ENCODE measurements around the gene ALG1. TPM values are rescaled to one million over a fixed set of nuclear protein-coding genes. Genes with fewer than 3 reads are reported as not detected.
"Not testable (repeated sequence)": the region's sequence is repeated elsewhere in the genome, so short reads cannot be mapped to it uniquely, and the experiment has no call there.

Gene ALG1
- total RNA-seq, 1 experiment from 2014 or later, result 42.0 TPM

DNA sequence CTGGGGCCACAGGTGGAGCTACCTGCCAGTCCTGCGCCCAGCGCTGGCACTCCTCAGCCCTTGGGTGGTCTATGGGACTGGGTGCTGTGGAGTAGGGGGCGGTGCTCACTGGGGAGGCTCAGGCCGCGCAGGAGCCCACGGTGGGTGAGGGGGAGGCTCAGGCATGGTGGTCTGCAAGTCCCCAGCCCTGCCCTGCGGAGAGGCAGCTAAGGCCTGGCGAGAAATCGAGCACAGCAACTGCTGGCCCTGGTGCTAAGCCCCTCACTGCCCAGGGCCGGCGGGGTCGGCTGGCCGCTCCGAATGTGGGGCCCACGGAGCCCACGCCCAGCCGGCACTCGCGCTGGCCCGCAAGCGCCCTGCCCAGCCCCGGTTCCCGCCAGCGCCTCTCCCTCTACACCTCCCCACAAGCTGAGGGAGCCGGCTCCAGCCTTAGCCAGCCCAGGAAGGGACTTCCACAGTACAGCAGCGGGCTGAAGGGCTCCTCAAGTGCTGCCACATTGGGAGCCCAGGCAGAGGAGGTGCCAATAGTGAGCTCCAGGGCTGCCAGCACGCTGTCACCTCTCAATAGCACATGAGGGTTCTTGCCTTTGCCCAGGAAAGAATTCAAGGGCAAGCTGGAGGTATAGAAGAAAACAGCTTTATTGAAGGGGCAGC is 37.0 kb downstream of the ALG1 start:
- TF ChIP-seq, protein P1, sequence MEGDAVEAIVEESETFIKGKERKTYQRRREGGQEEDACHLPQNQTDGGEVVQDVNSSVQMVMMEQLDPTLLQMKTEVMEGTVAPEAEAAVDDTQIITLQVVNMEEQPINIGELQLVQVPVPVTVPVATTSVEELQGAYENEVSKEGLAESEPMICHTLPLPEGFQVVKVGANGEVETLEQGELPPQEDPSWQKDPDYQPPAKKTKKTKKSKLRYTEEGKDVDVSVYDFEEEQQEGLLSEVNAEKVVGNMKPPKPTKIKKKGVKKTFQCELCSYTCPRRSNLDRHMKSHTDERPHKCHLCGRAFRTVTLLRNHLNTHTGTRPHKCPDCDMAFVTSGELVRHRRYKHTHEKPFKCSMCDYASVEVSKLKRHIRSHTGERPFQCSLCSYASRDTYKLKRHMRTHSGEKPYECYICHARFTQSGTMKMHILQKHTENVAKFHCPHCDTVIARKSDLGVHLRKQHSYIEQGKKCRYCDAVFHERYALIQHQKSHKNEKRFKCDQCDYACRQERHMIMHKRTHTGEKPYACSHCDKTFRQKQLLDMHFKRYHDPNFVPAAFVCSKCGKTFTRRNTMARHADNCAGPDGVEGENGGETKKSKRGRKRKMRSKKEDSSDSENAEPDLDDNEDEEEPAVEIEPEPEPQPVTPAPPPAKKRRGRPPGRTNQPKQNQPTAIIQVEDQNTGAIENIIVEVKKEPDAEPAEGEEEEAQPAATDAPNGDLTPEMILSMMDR (IDR thresholded peaks at IDR 0.05; ENCODE audit: insufficient read depth in 1 of 2, low read depth in 1 of 2, low read length in 1 of 2, severe bottlenecking in 1 of 2, unreplicated experiment in 1 of 2), result no peak
- no TSS peak for BruUV-seq (replicated peaks)
- POLR2A ChIA-PET, result no interaction called here
- no peak for DNase-seq
- CTCF ChIA-PET, result no interaction called here
- Histone ChIP-seq H3K4me1 (no peaks in the 10 kb centered on the region), H3K36me3 (ENCODE audit: control insufficient read depth, insufficient read depth, low read length) (no peaks in the 10 kb centered on the region), H3K27me3 (replicated peaks; ENCODE audit: control insufficient read depth, insufficient read depth, low read length) (no peaks in the 10 kb centered on the region), H3K9me3 (no peaks in the 10 kb centered on the region), H3K4me3 (ENCODE audit: low read depth, low read length) (no peak overlapping the region)
- H3K9me3 Mint-ChIP-seq (ENCODE audit: unreplicated experiment), result no peaks in the 10 kb centered on the region
- intact Hi-C loops (cut with micrococcal nuclease; ENCODE audit: unreplicated experiment), result no loop called here
- peaks cover 4% of the 10 kb centered on the region for H3K27me3 Mint-ChIP-seq (ENCODE audit: insufficient read depth, unreplicated experiment)
- H3K4me3 Mint-ChIP-seq (ENCODE audit: unreplicated experiment), result no peak overlapping the region
- no peaks in the 10 kb centered on the region for H3K4me1 Mint-ChIP-seq (ENCODE audit: low read depth, unreplicated experiment)
- no peak overlapping the region for H3K27ac Mint-ChIP-seq (ENCODE audit: unreplicated experiment)
- H3K36me3 Mint-ChIP-seq (ENCODE audit: insufficient read depth, unreplicated experiment), result no peaks in the 10 kb centered on the region

DNA sequence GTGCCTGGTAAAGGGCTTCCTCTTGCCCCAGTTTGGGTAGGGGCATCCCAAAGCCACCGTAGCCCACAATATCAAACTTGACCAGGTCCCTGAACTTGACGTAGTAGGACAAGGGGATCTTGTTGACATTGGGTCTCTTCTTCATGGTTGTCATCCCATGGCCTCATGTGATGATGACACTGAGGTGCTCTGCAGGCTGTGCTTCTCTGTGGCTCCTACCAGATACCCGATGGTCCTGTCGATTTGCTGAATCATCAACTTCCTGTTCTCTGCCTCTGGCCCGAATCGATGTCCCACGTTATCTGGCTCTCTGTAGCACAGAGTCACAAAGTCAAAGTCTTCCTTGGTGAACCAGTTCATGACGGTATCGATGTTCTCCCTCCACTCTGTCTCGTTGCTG is 39.3 kb downstream of the ALG1 start:
- H3K36me3 Mint-ChIP-seq (ENCODE audit: insufficient read depth, unreplicated experiment); CTCF ChIA-PET; H3K4me3 Mint-ChIP-seq (ENCODE audit: unreplicated experiment); POLR2A ChIA-PET; intact Hi-C loops (cut with micrococcal nuclease; ENCODE audit: unreplicated experiment); H3K27ac Mint-ChIP-seq (ENCODE audit: unreplicated experiment); H3K9me3 ChIP-seq; BruUV-seq (replicated peaks); H3K27me3 ChIP-seq (replicated peaks; ENCODE audit: control insufficient read depth, insufficient read depth, low read length); H3K4me1 ChIP-seq; H3K9me3 Mint-ChIP-seq (ENCODE audit: unreplicated experiment); H3K27me3 Mint-ChIP-seq (ENCODE audit: insufficient read depth, unreplicated experiment); H3K4me1 Mint-ChIP-seq (ENCODE audit: low read depth, unreplicated experiment); H3K36me3 ChIP-seq (ENCODE audit: control insufficient read depth, insufficient read depth, low read length); H3K4me3 ChIP-seq (ENCODE audit: low read depth, low read length); DNase-seq: not testable (repeated sequence)

DNA sequence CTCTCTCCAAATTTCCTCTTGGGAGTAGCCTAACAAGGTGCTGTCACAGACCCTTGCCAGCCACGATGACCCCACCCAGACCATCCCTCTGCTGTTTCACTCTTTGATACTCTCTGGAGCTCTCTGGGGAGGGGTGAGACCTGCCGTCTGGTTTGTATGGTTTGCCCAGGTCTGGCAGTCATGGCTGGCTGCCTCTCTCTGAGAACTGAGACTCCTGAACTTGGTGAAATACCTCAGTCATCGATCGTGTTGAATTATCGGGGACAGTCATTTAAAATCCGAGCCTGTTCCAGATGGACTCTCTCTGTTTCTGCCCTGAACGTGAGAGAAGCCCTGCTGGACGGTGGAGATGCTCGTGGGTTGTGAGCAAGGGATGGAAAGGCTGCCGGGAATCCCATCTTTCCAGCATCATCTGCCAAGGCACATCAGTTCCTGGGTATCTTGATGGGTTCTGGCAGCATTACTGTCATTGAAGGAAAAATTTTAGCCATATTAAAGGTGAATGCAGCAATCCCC is 45.2 kb downstream of the ALG1 start:
- H3K4me1 Mint-ChIP-seq (ENCODE audit: low read depth, unreplicated experiment); DNase-seq; CTCF ChIA-PET; H3K36me3 Mint-ChIP-seq (ENCODE audit: insufficient read depth, unreplicated experiment); H3K9me3 ChIP-seq; BruUV-seq (replicated peaks); H3K27ac Mint-ChIP-seq (ENCODE audit: unreplicated experiment); POLR2A ChIA-PET; H3K4me1 ChIP-seq; H3K27me3 ChIP-seq (replicated peaks; ENCODE audit: control insufficient read depth, insufficient read depth, low read length); H3K4me3 ChIP-seq (ENCODE audit: low read depth, low read length); H3K9me3 Mint-ChIP-seq (ENCODE audit: unreplicated experiment); intact Hi-C loops (cut with micrococcal nuclease; ENCODE audit: unreplicated experiment); H3K4me3 Mint-ChIP-seq (ENCODE audit: unreplicated experiment); H3K36me3 ChIP-seq (ENCODE audit: control insufficient read depth, insufficient read depth, low read length): not testable (repeated sequence)
- H3K27me3 Mint-ChIP-seq (ENCODE audit: insufficient read depth, unreplicated experiment), result peaks cover 20% of the 10 kb centered on the region

DNA sequence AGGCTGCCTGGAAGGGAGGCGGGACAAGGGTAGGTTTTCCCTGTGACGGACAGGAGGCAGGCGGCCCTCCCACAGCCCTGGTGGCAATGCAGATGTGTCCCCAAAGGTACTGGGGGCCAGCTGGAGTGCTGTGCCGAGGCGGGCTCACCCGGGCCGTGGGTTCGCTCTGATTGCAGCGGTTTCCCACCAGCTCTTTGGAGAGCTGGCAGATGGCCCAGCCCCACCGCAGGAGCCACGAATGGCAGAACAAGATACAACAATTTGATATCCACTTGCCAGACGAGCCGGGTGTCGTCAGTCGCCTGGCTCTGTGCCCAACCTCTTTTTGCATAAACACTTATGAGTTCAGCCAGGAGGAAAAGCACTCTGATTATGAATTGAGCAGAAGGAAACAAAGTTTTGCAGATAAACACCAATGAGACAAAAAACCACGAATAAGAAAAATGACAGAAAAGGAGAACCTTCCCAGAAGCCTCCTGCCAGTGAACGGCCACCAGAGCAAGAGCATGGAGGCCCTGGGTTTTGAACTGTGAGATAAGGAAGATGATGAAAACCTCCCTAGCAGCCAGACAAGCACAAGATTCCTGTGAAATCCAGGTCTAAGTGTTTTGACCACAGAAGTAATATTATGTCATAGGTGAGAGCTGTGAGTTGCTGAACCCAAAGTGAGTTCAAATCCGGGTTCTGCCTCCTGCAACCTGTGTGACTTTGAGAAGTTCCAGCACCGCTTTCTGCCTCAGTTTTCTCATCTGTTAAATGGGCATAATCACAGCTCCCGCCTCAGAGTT is 45.9 kb downstream of the ALG1 start:
- peaks cover 22% of the 10 kb centered on the region for H3K27me3 Mint-ChIP-seq (ENCODE audit: insufficient read depth, unreplicated experiment)
- H3K27ac Mint-ChIP-seq (ENCODE audit: unreplicated experiment); DNase-seq; intact Hi-C loops (cut with micrococcal nuclease; ENCODE audit: unreplicated experiment); H3K9me3 Mint-ChIP-seq (ENCODE audit: unreplicated experiment); H3K4me3 ChIP-seq (ENCODE audit: low read depth, low read length); H3K4me3 Mint-ChIP-seq (ENCODE audit: unreplicated experiment); H3K27me3 ChIP-seq (replicated peaks; ENCODE audit: control insufficient read depth, insufficient read depth, low read length); POLR2A ChIA-PET; H3K36me3 ChIP-seq (ENCODE audit: control insufficient read depth, insufficient read depth, low read length); BruUV-seq (replicated peaks); H3K4me1 Mint-ChIP-seq (ENCODE audit: low read depth, unreplicated experiment); CTCF ChIA-PET; H3K36me3 Mint-ChIP-seq (ENCODE audit: insufficient read depth, unreplicated experiment); H3K4me1 ChIP-seq; H3K9me3 ChIP-seq: not testable (repeated sequence)

DNA sequence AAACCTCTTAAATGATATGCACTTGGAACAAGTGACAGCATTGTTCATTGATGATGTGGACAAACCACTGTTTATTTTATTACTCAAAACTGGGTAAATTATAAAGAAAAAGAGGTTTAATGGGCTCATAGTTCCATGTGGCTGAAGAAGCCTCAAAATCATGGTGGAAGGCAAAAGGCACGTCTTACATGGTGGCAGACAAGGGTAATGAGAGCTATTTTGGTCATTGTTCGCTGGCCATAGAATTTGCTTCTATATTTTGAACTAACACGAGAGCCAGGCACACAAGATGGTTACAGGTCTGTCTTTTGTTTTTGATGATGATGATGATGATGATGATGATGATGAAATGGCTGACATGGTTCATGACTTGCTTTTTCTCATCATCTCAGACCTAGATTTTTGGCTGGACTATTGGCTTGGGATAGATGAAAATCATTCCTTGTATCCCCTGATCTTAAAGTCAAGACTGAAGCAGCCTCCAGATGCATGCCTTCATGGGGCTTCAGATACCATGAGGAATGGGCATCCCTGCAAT is 59.9 kb downstream of the ALG1 start:
- H3K27me3 Mint-ChIP-seq (ENCODE audit: insufficient read depth, unreplicated experiment), result peaks cover 12% of the 10 kb centered on the region
- H3K36me3 Mint-ChIP-seq (ENCODE audit: insufficient read depth, unreplicated experiment); H3K9me3 Mint-ChIP-seq (ENCODE audit: unreplicated experiment); H3K4me3 Mint-ChIP-seq (ENCODE audit: unreplicated experiment); intact Hi-C loops (cut with micrococcal nuclease; ENCODE audit: unreplicated experiment); H3K27ac Mint-ChIP-seq (ENCODE audit: unreplicated experiment); H3K4me1 ChIP-seq; BruUV-seq (replicated peaks); H3K4me3 ChIP-seq (ENCODE audit: low read depth, low read length); H3K27me3 ChIP-seq (replicated peaks; ENCODE audit: control insufficient read depth, insufficient read depth, low read length); H3K9me3 ChIP-seq; CTCF ChIA-PET; DNase-seq; H3K4me1 Mint-ChIP-seq (ENCODE audit: low read depth, unreplicated experiment); POLR2A ChIA-PET; H3K36me3 ChIP-seq (ENCODE audit: control insufficient read depth, insufficient read depth, low read length): not testable (repeated sequence)

DNA sequence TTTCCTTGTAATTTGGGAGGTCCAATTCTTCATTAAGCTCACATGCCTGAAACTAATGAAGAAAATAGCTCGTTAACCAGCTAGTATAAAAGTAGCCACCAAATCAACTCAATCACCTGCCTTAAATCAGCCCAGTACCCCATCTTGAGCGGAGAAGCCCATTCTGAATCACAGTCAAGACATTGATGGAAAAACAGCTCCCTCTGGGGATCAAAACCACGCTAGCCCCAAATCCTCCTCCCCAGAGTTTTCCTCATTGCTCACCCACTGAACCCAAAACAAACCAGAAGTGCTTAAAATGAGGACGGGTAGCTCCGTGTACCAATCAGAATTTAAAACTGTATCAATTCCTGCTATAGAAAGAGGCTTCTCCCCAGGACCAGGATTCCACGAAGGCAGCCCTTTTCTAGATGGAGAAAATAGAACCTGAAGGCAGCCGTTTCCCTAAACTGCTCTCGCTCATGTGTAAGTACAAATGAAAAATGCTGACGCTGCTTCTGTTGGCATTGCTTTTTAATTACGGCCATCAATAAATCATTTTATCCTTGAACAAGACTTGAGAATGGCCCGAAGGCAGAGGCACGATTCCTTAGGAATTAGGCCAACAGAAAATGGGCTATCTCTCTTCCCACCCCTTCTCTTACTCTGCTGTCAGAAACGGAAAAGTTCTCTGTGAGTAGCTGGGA is 61.4 kb downstream of the ALG1 start:
- H3K27me3 ChIP-seq (replicated peaks; ENCODE audit: control insufficient read depth, insufficient read depth, low read length); H3K4me1 ChIP-seq; H3K36me3 ChIP-seq (ENCODE audit: control insufficient read depth, insufficient read depth, low read length); H3K4me3 ChIP-seq (ENCODE audit: low read depth, low read length); BruUV-seq (replicated peaks); H3K4me3 Mint-ChIP-seq (ENCODE audit: unreplicated experiment); H3K36me3 Mint-ChIP-seq (ENCODE audit: insufficient read depth, unreplicated experiment); intact Hi-C loops (cut with micrococcal nuclease; ENCODE audit: unreplicated experiment); H3K9me3 ChIP-seq; H3K9me3 Mint-ChIP-seq (ENCODE audit: unreplicated experiment); DNase-seq; H3K27ac Mint-ChIP-seq (ENCODE audit: unreplicated experiment); POLR2A ChIA-PET; H3K4me1 Mint-ChIP-seq (ENCODE audit: low read depth, unreplicated experiment): not testable (repeated sequence)
- CTCF ChIA-PET, result interaction anchor here (0.6 kb wide), 1 partner anchor 29 kb away, joined by 3 read pairs; no protein-coding TSS in a partner anchor
- H3K27me3 Mint-ChIP-seq (ENCODE audit: insufficient read depth, unreplicated experiment), result peaks cover 15% of the 10 kb centered on the region
